Activated CD8-positive, alpha-beta memory T cell treated with anti-CD3 and anti-CD28 coated beads for 4 hours (primary cell): Measurements from ENCODE around the gene HOXC10.
A peak's percentile ranks its signal among the peaks of the same experiment; 100 is the strongest.

Source experiments
- DNase-seq, 2 donors: peaks; one replicate each; pipeline ENCODE4 v3.0.0-alpha.2; 2020; ENCODE audit warnings: low read depth in 2 of 2

HOXC10 gene

GRCh38 chr12:54016478-54016964 lies 31.6 kb downstream of the HOXC10 start:
- DNase-seq, result no peak

- no peak for DNase-seq
Observed at GRCh38 chr12:54017027-54017788, 32.3 kb downstream of the HOXC10 start.

- peak; percentile 48 to 60 for DNase-seq
Observed at GRCh38 chr12:54017878-54018467, 33.0 kb downstream of the HOXC10 start.

GRCh38 chr12:54018468-54018984 lies 33.6 kb downstream of the HOXC10 start:
- no peak for DNase-seq

GRCh38 chr12:54019091-54019811 lies 34.3 kb downstream of the HOXC10 start:
- DNase-seq, result no peak

GRCh38 chr12:54019924-54020590 lies 35.1 kb downstream of the HOXC10 start:
- DNase-seq, result no peak

- no peak for DNase-seq
Observed at GRCh38 chr12:54020591-54021405, 35.9 kb downstream of the HOXC10 start.

- DNase-seq, result no peak
Observed at GRCh38 chr12:54021432-54022013, 36.6 kb downstream of the HOXC10 start.

GRCh38 chr12:54022960-54023884 lies 38.3 kb downstream of the HOXC10 start:
- DNase-seq, result no peak

GRCh38 chr12:54024127-54024526 lies 39.2 kb downstream of the HOXC10 start:
- no peak for DNase-seq

- no peak for DNase-seq
Observed at GRCh38 chr12:54024581-54025305, 39.8 kb downstream of the HOXC10 start.

GRCh38 chr12:54025499-54026405 lies 40.8 kb downstream of the HOXC10 start:
- DNase-seq, result no peak

GRCh38 chr12:54026640-54027441 lies 41.9 kb downstream of the HOXC10 start:
- DNase-seq, result no peak

- DNase-seq, result no peak
Observed at GRCh38 chr12:54027442-54027786, 42.5 kb downstream of the HOXC10 start.

- DNase-seq, result no peak
Observed at GRCh38 chr12:54028314-54029201, 43.6 kb downstream of the HOXC10 start, which contains the start of gene HOXC6. Gene HOXC6 (plus strand): TSS chr12:54028440. CDS start chr12:54028522, 82 bp downstream.
